GM19239 (cell line): ENCODE measurements around the gene ZNF71.
"Not testable (repeated sequence)": the region's sequence is repeated elsewhere in the genome, so short reads cannot be mapped to it uniquely, and the experiment has no call there.

Source experiments
- DNase-seq: peaks from one replicate; pipeline ENCODE4 v3.0.0; 2011; ENCODE audit warnings: low spot score; ENCODE audit not compliant: insufficient read length
- FAIRE-seq: peaks from 2 replicates; lab custom pipeline; 2011; peaks lifted over from hg19 to GRCh38; lab: Jason Lieb, UNC

ZNF71 gene

GRCh38 chr19:56672610-56673009, 77.5 kb downstream of the ZNF71 start:
- FAIRE-seq, DNase-seq: not testable (repeated sequence)
